GM06990 (cell line): ENCODE measurements around the gene ORC4.
A peak's percentile ranks its signal among the peaks of the same experiment; 100 is the strongest.

Experiments
- DNase-seq: peaks from one replicate; pipeline ENCODE4 v3.0.0-alpha.2; 2011; ENCODE audit not compliant: insufficient read length; ENCODE audit errors: extremely low read depth
- H3K27me3 ChIP-seq: replicated peaks from 2 replicates; pipeline ENCODE4 v1.6.0; 2011; ENCODE audit warnings: low read length; ENCODE audit not compliant: control insufficient read depth, insufficient read depth
- H3K36me3 ChIP-seq: 2 replicates; pipeline ENCODE4 v1.5.1; 2011; ENCODE audit warnings: low read length; ENCODE audit not compliant: control insufficient read depth, insufficient read depth
- H3K4me3 ChIP-seq: replicated peaks from 2 replicates; pipeline ENCODE4 v1.5.1; 2011; ENCODE audit warnings: low read depth, mild to moderate bottlenecking, control low read depth, low read length
- CTCF ChIP-seq: IDR thresholded peaks from 2 replicates; pipeline ENCODE4 v1.5.1; 2011; ENCODE audit warnings: low read length, control low read depth, mild to moderate bottlenecking, inconsistent platforms; ENCODE audit not compliant: insufficient read depth, poor library complexity, severe bottlenecking

Gene ORC4

GRCh38 chr2:147888680-147889079 lies 131.9 kb downstream of the ORC4 start:
- Histone ChIP-seq H3K27me3 (no peaks in the 10 kb centered on the region), H3K36me3 (no peaks in the 10 kb centered on the region), H3K4me3 (no peak overlapping the region)
- peak; percentile 6 for DNase-seq
- no peak for TF ChIP-seq CTCF

GRCh38 chr2:147886136-147886535 lies 134.4 kb downstream of the ORC4 start:
- H3K4me3 ChIP-seq: no peak overlapping the region
- no peaks in the 10 kb centered on the region for H3K36me3 ChIP-seq
- TF ChIP-seq CTCF: no peak
- no peaks in the 10 kb centered on the region for H3K27me3 ChIP-seq
- DNase-seq: no peak

GRCh38 chr2:147884830-147885229 lies 135.7 kb downstream of the ORC4 start:
- no peak for TF ChIP-seq CTCF
- H3K27me3 ChIP-seq: no peaks in the 10 kb centered on the region
- H3K36me3 ChIP-seq: no peaks in the 10 kb centered on the region
- no peak for DNase-seq
- no peak overlapping the region for H3K4me3 ChIP-seq

GRCh38 chr2:147882631-147883030 lies 137.9 kb downstream of the ORC4 start:
- TF ChIP-seq CTCF: no peak
- Histone ChIP-seq H3K27me3 (no peaks in the 10 kb centered on the region), H3K4me3 (no peak overlapping the region), H3K36me3 (no peaks in the 10 kb centered on the region)
- no peak for DNase-seq
